GM18502 (cell line): Measurements from ENCODE around the gene PCNX2.
"Not testable (repeated sequence)": the region's sequence is repeated elsewhere in the genome, so short reads cannot be mapped to it uniquely, and the experiment has no call there.

Source experiments
- ATAC-seq: cut with Tn5 transposase; IDR thresholded peaks from one replicate; pipeline ENCODE4 v1.9.1; 2021; ENCODE audit warnings: mild to moderate bottlenecking; ENCODE audit not compliant: unreplicated experiment, poor library complexity

Gene PCNX2

DNA sequence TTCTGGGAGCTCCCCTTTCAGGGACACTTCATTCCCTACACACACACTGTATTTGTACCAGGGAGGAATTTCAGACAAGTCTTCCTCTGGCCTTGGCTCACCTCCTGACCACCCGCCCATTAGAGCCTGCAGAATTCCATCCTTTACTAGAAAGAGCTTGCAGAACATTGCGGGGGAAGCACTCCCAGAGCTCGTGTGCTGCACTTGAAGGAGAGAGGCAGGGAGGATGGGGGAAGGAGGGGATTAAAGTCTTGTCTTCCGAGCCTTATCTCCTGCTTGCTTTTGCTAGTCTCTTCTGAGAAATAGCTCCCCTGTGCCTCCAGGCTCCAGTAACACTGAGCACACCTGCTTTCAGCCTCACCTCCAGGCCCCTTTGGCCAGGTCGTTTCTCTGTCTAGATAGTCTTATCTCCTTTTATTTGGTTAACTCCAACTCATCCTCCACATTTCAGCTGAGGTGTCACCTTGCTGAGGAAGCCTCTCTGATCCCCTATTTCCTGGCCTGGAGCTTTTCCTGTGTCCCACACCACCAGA lies 62.0 kb downstream of the PCNX2 start:
- ATAC-seq, result no peak

DNA sequence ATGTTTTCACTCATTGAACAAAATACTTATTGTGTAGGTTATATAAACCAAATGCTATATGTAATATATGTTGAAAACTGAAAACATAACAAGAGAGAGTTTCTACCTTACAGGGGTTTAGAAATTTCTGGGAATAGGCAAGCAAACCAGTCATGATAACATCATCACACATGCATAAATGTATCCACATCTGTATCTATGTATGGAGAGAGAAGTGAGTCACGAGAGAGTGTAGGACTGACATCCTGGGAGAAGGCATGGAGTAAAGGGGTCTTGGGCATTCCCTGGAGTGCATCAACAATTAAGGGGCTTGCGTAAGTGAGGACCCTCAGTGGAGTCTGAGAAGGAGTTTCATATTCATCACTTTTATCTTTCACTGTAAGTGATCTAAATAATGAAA lies 65.5 kb downstream of the PCNX2 start:
- ATAC-seq, result no peak

- no peak for ATAC-seq
Observed at GRCh38 chr1:233229288-233229687, 66.2 kb downstream of the PCNX2 start.

- no peak for ATAC-seq
Observed at GRCh38 chr1:233227930-233228465, 67.5 kb downstream of the PCNX2 start.

GRCh38 chr1:233224311-233224710 lies 71.2 kb downstream of the PCNX2 start:
- ATAC-seq, result no peak

GRCh38 chr1:233217832-233218231 lies 77.7 kb downstream of the PCNX2 start:
- ATAC-seq, result no peak

- no peak for ATAC-seq
Observed at GRCh38 chr1:233216009-233216408, 79.5 kb downstream of the PCNX2 start.

DNA sequence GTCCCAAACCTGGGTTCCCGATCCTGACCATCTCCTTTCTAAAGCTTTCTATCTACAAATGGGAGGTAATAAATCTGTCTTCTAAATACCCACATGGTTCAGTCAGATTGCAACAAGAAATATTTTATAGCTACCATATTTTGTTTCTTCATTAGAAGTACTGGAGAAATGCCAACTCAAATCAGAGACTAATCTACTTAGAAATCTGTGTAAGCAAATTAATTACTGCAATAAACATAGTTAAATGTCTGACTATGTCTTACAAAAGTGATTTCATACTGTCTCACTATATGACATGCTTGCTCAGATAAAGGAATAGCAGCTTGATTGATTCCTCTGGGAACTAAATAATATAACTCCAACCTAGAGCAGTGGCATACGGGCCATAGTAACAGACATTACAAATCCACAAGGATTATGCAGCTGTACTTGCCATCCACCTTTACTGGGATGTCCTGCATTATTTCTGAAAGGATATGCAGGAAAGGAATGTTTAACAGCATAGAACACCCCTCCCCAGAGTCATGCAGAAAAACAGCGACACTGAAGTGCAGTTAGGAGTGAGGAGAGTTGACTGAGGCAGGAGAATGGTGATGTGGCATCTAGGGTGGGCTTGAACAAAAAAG lies 80.3 kb downstream of the PCNX2 start:
- ATAC-seq, result no peak

GRCh38 chr1:233211595-233211994 lies 83.9 kb downstream of the PCNX2 start:
- no peak for ATAC-seq

- no peak for ATAC-seq
Observed at GRCh38 chr1:233211106-233211505, 84.4 kb downstream of the PCNX2 start.

- ATAC-seq, result no peak
Observed at GRCh38 chr1:233209481-233209880, 86.0 kb downstream of the PCNX2 start.

DNA sequence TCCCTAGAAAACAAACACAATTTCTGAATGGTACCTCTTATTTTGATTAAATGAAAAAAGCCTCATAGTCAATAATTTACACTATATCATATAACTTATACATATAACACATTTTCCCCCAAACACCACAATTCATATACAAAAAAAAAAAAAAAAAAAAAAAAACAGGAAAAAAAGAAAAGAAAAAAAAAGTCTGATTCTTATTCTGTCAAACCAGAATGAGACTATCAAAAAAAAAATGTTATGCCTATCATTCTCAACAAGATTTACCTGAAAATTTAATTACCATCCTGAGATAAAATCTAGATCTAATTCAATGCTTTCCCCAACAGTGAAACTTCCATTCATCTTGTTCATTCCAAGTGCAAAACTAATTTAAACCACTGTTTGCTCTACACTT lies 86.8 kb downstream of the PCNX2 start:
- no peak for ATAC-seq

- ATAC-seq, result no peak
Observed at GRCh38 chr1:233197940-233198339, 97.6 kb downstream of the PCNX2 start.

- ATAC-seq, result no peak
Observed at GRCh38 chr1:233193741-233194140, 101.8 kb downstream of the PCNX2 start.

DNA sequence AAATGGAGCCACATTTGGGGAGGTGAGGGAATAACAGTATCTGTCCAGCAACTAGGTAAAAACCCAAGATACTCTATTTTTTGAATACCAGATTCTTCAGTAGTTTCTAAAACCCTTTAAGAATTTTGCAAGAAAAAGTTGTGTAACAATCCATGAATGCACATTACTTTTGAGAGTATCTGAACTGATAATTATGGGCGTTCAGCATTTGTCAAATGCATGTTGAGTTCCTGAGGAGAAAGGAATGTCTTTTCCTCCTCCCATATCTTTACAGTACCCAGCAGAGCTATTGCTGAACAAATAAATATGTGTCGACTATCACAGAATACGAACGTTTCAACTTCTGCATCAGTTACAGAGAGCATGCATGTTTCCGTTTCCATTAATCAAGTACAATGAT lies 104.5 kb downstream of the PCNX2 start:
- ATAC-seq, result no peak

DNA sequence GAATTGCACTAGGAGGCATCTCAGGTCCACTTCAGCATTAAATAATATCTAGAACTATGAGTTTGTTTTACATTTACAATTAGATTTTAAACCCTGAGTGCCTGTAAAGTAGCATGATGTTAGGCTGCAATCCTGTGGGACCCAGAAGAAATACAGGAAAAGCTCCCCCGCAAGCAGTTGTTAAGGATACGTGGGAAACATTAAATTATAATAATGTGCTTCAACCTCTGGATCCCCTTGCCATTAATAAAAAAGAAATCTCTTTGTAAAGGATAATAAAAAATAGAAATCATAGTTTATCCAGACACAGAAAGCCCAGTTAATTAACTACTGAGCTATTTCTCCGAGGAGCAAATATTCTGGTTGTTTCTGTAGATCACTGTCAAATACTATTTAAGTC lies 106.0 kb downstream of the PCNX2 start:
- ATAC-seq, result no peak

DNA sequence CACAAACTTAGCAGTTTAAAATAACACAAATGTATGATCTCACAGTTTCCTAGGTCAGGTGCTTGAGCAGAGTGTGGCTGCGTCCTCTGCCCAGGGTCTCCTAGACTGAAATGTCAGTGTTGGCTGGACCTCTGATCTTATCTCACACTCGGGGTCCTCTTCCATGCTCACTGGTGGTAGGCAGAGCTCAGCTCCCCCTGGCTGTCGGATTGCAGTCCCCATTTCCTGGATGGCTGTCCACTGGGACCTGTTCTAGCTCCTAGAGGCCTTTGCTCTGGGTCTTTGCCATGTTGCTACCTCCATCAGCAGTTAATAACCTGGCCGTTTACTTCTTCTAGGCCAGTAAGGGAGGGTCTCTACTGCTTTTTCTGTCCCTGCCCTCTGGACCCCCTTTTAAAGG lies 107.5 kb downstream of the PCNX2 start:
- no peak for ATAC-seq

- ATAC-seq, result no peak
Observed at GRCh38 chr1:233183226-233184020, 112.1 kb downstream of the PCNX2 start.

- no peak for ATAC-seq
Observed at GRCh38 chr1:233182587-233182986, 112.9 kb downstream of the PCNX2 start.

DNA sequence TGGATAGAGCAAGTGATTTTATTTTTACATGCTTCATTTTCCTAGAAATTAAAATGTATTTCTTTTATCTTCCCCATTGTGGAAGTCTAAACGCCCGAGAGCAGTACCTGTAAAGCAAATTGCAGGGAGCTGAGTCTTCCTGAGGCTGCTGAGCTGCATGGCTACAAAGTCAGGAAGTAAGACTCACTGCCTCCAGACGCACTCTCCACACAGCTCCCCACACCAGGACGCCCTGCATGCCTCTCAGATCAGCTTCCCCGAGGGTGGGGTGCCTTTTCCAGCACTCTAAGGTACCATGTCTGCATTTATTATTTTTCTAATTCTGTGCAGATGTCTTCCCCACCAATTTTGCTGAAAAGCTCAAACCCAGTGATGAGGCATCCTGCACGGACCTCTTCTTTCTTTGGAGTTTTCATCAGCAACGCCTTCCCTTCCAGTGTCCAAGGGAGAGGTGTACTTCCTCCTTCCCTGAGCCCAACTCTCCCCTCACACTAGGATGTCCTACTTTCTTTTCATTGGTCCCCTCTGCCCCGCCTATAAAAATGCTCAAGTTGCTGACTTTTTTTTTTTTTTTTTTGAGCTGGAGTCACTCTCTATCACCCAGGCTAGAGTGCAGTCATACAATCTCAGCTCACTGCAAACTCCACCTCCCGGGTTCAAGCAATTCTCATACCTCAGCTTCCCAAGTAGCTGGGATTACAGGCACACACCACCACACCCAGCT lies 114.7 kb downstream of the PCNX2 start:
- ATAC-seq, result no peak

GRCh38 chr1:233179638-233180037 lies 115.9 kb downstream of the PCNX2 start:
- ATAC-seq, result not testable (repeated sequence)
